Measurements from ENCODE around the gene CHST10.
A peak's percentile ranks its signal among the peaks of the same experiment; 100 is the strongest.
"Not testable (repeated sequence)": the region's sequence is repeated elsewhere in the genome, so short reads cannot be mapped to it uniquely, and the experiment has no call there.

Gene CHST10, protein sequence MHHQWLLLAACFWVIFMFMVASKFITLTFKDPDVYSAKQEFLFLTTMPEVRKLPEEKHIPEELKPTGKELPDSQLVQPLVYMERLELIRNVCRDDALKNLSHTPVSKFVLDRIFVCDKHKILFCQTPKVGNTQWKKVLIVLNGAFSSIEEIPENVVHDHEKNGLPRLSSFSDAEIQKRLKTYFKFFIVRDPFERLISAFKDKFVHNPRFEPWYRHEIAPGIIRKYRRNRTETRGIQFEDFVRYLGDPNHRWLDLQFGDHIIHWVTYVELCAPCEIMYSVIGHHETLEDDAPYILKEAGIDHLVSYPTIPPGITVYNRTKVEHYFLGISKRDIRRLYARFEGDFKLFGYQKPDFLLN

DNA sequence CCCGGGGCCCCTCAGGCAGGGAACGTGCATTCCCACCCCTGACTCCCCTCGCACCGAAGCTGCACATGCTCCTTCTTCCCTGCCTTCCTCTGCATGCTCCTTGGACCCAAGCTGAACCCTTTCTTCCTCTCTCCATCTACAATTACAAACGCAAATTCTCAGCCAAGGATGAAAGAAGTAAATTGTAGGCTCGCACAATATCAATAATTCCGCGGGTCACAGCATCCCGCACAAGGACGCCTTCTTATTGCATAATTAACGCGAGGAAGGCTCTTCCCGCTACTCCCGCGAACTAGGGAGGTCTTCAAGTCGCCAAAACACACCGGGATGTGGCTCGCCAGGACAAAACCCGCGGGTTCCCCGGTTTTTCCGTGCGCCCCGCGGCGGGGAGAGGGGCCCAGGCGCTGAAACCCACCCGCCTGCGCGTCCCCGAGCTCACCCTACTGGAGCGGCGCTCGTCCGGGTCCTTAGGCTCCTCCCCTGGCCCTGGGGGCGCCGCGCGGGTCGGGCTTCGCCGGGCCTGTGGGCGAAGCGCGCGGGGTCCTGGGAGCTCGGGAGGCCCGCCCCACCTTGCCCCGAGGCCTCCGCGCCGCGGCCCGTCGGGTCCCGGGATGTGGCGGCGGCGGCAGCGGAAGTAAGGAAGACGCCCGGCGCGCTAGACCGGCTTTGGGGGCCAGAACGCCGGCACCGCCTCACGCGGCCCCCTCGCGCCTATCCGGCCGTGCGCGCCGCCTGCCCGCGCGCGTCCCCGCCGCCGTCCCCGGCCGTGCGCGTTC is at the start of gene CHST10:
Gene CHST10 (minus strand): TSS at position 734 of the 776 bp plus-strand sequence. CDS start 10,993 bp downstream, outside the sequence.
- peak; percentile 18 for DNase-seq

DNA sequence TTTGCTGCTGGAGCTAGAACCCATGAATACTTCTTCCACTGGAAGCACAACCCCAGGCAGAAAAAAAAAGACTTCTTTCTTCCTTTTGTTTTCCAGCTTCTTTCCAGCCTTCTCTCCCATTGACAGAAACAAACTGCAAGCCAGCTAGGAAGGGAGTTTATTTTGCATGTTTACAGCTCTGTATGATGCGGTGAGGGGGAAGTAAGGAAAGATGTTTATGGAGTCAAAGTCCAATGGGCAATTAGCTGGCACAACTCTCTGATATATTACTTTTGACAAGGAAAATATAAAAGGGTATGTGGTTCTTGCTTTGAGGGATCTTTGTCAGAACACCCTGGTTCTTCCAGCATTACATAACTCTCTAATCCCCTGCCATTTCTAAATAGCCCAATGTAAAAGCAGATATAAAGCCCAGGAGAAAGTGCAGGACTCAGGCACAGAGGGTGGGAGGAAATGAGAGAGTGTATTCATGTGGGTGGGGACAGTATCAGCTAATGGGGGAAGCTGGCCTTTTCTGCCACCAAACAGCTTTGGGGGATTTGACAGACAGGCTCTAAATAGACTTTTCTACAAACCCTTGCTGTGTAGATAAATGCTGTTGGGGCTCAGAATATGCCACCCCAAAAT is 43.5 kb upstream of the CHST10 start:
- no peak for DNase-seq

DNA sequence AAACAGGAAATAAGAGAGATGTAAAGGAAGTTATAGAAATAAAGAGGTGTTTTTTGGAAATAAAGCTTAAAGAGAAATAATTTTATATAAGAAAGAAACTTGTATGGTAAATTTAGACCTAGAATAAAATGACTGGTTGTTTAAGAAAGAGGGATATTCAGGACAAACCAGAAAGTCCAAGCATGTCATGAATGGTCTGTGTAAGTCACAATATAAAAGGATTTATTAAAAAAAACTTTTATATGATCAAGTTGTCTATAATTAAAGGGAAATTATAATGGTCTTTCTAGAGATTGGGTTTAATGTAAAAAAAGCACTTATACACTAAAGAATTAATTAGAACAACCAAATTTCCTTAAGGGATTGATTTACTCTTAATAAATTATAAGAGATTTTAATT is 38.9 kb upstream of the CHST10 start:
- not testable (repeated sequence) for DNase-seq

DNA sequence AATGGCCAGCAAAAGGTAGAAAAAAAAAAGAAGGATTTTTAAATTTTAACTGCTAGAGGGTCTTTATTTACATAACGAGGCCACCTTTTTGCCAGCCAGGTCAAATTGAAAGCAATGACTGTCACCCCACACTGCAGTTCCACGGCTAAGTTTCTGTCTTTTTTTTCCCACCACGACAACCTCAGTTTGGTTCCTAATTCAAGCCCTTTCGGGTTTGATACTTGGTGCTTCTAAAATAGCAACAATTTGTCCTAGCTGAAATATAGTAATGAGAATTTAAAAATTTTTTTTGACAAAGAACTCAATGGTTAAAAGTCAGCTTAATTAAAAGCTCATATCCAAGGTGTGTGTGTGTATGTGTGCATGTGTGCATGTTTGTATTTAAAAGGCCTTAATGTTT is 36.4 kb upstream of the CHST10 start:
- no peak for DNase-seq

DNA sequence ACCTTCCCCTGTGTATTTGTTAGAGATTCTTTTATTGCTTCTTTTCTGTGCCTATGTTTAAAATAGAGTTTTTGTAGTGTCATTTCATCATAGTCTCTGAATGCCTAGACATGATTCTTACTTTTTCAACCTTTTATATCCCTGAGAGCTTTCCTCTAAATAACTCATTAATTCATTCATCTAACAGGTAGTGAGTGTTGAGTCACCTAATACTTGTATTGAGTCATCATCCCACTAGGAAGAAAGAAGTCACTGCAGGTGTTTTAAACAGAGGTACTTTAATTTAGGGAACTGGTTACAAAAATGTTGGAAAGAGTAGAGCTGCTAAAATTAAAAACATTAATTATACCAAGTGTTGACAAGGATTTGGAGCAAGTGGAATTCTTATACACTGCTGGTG is 34.3 kb upstream of the CHST10 start:
- no peak for DNase-seq

DNA sequence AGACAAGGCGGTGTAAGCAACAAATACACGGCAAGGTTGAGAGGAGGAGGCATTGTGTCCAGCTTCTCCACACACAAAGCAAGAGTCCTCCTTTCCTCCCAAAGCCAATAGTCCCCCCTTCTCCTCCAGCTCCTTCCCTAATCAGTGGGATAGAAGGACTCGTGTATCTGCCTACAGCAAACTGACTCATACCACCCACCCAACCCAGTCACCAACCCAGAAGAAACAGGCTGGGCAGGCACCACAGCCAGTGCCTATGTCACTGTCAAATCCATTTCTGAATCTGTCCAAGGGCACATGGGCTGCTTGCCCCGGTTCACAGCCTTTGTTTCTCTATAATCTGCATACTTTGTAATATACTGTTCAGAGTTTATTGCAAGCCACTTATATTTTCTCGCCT is 33.6 kb upstream of the CHST10 start:
- DNase-seq, result no peak

DNA sequence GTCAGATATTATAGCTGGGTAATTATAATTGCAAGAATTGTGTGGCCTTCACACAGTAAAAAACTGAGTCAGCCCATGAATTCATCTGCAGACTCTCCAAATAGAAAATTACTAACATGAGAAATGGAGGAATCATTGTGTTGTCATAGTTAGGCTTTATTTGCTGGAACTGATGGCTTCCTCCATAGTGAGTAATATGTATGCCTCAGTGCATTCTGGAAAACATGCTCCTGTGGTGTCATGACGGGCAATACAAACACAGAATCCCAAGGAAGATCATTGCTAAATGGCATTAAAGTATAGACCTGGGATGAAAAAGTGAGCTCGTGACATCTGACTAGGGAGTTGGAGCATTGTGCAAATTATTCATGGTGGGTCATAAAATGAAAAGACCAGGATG is 29.2 kb upstream of the CHST10 start:
- no peak for DNase-seq

DNA sequence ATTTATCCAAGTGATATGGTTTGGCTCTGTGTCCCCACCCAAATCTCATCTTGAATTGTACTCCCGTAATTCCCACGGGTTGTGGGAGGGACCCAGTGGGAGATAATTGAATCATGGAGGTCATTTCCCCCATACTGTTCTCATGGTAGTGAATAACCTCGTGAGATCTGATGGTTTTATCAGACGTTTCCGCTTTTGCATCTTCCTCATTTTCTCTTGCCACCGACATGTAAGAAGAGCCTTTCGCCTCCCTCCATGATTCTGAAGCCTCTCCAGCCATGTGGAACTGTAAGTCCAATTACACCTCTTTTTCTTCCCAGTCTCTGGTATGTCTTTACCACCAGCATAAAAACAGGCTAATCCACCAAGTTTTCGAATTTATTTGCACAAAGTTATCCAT is 20.3 kb upstream of the CHST10 start:
- no peak for DNase-seq

DNA sequence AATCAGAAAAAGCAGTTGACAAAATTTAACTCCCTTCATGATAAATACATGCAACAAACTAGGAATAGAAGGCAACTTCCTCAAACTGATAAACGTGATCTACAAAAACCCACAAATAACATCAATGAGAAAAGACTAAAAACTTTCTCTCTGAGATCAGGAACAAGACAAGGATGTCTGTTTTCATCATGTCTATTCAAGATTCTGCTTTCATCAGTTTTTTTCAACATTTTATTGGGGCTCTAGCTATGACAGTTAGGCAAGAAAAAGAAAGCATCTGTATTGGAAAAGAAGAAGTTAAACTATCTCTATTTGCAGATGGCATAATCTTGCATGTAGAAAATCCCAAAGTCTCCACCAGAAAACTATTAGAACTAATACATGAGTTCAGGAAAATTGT is 12.3 kb upstream of the CHST10 start:
- no peak for DNase-seq

DNA sequence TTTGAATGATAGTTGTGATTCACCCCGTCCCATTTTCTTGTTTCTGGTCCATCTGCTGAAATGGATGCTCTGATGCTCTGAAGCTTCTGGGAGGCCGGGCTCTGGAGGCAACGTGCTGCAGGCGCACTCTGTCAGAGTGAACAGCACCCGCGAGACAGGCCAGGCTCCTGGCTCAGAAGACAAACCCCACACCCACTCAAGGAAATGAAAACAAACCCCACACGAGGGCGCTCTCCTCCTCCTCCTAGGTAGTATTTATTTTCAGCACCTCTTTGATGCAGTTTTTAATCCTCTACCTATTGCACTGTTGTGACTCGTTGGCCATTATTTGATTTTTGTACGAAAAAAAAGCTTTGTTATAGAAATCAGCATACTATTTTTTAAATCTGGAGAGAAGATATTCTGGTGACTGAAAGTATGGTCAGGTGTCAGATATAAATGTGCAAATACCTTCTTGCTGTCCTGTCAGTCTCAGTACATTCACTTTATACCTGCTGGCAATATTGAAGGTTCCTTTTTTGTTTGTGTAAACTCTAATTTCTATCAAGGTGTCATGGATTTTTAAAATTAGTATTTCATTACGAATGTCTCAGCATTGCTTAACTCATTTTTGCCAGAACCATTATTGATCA is 10.3 kb upstream of the CHST10 start:
- DNase-seq, result peak; percentile 49

DNA sequence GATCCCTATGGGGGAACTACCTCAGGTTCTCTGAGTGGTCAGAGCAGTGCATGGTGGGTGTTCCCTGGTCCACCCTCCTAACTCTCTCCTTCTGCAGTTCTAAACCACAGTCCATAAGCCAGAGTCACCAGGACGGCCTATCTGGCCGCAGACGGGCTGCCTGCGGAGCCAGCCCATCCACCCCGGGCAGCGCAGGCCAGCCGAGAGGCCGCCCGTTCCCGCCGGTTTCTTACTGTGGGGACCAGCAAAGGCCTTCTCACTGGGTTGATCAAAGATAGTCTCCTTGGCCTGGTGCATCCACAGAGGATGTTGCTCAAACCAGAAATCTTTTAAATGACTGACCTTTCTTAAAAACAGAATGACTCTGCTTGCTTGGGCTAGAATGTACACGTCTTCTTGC is 9.6 kb upstream of the CHST10 start:
- DNase-seq, result no peak

DNA sequence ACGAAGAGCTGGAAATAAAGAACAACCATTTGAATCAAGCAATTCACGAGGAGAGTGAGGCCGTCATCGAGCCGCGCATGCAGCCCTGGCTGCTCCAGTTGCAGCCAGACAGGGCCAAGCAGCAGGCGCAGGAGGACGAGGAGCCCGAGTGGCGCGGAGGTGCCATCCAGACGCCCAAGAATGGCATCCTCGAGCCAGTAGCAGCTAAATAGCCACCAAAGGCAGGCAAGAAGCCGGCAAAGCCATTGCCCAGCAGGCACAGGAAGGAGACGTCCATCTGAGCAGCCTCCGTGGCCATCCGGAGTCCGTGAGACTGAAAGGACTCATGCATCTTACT is 8.9 kb upstream of the CHST10 start:
- DNase-seq, result no peak

DNA sequence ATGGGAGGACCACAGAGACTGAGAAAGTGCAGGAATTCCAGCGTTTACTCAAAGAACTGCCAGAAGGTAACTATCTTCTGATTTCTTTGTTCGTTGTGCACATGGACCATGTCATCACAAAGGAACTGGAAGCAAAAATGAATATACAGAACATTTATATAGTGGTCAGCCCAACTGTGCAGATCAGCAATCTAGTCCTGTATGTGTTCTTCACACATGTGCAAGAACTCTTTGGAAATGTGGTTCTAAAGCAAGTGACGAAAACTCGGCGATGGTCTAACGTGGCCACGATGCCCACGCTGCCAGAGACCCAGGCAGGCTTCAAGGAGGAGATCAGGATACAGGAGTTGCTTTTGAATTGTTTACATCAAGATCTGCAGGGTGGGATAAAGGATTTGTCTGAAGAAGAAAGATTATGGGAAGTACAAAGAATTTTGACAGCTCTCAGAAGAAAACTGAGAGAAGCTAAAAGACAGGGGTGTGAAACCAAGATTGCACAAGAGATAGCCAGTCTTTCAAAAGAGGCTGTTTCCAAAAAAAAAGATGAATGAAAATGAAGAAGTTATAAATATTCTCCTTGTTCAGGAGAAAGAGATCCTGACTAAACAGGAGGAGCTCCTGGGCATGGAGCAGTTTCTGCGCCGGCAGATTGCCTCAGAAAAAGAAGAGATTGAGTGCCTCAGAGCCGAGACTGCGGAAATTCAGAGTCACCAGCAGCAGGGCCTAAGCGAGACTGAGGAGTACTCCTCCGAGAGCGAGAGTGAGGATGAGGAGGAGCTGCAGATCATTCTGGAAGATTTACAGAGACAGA is 8.3 kb upstream of the CHST10 start:
- no peak for DNase-seq

DNA sequence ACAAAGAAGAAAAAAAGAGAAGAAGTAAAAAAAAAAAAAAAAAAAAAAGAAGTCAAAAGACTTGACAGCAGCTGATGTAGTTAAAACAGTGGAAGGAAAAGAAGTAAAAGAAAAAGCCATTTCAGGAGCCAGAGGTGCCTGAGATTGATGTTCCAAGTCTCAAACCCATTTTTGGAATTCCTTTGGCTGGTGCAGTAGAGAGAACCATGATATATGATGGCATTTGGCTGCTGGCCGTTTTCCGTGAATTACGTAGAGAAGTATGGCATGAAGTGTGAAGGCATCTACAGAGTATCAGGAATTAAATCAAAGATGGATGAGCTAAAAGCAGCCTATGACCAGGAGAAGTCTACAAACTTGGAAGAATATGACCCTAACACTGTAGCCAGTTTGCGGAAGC is 7.6 kb upstream of the CHST10 start:
- no peak for DNase-seq

DNA sequence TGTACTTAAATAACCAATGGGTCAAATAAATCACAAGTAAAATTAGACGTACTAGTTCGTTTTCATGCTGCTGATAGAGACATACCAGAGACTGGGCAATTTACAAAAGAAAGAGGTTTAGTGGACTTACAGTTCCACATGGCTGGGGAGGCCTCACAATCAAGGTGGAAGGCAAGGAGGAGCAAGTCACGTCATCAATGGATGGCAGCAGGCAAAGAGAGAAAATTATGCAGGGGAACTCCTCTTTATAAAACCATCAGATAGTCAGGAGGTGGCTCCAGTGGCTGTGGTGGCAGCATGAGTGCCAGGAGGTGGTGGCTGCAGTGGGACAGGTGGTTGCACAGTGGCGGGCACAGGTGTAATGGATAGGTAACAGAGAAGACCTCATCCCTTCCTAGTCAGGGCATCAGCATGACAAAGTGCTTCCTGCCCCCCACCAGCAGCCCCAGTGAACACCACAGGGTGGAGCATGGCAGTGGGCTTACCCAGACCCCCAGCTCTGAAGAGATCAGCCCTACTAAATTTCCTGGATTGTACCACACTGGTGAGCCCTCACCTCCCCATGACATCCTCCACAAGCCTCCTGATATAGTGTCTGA is 6.9 kb upstream of the CHST10 start:
- DNase-seq, result no peak

DNA sequence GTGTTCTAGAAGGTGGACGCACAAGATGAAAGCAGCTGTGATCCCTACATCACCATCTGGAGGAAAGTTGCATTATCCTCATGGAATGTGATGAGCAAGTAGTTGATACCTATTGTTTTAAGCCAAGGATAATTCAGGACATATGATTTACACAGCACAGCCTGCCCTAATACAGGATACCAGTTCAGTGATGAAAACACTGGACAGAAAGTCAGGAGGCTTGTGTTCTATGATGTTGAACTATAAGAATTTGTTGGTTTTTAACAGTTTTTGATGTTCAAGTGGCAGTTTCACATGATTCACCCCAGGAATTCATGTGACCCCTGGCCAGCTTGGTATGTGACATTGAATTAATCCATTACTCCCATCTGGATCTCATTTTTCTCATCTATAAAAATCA is 6.2 kb upstream of the CHST10 start:
- DNase-seq, result no peak

DNA sequence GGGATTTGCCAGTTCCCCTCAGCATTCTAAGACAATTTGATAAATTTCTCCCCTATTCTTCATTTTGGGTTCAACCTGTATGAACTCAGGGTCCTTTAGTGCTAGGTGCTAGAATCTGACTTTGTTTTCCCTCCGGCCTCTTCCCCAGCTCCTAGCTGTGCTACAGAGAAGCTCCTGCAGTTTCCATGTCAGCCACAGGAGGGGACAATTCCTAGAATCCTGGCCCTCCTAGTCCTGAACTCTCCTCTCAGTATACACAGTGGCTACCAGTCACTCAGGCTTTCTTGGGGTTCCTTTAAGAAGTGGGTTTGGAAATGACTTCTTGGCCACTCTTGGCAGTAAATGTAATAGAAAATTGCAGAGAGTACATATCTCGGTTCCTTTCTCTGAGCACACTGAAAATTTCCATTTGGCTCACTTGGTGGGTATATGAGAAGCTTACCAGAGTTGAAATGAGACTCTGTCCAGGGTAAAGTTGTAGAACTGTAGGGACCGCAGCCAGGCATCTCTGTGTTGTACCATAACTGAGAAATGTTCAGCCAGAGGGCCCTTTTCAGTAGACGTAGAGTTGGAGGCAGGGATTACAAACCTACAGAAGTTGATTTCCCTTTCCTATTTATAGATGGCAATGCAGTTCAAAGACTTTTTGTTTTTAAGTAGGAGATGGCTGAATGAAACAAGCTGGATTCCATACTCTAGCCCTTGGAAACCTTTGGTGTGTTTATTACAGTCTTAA is 5.0 kb upstream of the CHST10 start:
- DNase-seq, result no peak

DNA sequence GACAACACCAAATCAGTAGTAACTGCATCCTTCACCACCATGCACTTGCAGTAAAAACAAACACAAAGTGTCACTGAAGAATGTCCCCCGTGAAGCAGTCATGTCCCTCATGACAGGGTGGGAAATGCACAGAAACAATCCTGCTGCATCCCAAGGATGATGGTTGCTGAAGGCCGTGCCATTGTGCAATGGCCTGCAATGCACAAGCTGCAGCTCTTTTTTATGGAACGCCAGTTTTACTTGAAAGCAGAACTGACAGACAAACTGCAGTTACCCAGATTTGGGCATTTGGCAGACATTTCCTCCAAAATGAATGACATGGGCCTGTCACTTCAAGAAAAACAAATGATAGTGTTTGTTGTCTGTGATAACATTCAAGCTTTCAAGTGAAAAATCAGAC is 2.4 kb upstream of the CHST10 start:
- no peak for DNase-seq

DNA sequence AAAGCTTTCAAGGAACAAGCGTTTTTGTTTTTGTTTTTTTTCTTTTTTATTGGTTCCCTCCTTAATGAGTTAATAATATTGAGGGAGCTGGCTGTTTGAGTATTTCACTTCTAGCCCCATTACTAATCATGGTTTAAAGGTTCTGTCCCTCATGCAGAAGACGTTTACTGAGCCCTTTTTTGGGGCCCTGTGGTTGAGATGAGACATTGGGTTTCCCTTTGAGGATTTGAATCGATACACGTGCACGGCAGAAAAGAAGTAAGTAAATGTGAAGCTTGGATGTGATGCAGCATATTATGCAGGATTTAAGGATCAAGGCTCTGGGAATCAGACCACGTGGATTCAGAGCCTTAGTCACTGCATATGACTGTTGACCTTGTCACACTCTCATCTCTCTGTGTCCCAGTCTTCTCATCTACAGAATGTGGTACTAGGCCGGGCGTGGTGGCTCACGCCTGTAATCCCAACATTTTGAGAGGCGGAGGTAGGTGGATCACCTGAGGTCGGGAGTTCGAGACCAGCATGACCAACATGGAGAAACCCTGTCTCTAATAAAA is 1.0 kb upstream of the CHST10 start:
- no peak for DNase-seq

DNA sequence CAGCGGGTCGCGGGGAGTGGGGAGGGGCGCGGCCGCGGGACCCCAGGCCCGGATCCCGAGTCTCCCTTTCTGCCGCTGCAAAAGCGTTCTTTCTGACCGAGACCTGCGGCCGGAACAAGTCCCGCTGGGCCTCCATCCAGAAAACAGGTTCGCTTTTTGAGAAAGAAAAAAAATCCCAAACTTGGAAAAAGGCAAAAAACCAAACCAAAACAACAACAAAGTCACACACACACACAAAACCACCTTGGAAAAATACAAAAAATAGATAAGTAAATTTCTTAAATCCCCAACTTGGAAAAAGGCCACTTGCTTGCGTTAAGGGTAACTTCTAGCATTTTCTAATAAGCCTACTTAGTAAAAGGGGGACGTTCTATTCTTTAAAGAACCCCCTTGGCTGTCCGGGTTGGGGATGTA is 250 bp upstream of the CHST10 start:
- DNase-seq, result no peak

DNA sequence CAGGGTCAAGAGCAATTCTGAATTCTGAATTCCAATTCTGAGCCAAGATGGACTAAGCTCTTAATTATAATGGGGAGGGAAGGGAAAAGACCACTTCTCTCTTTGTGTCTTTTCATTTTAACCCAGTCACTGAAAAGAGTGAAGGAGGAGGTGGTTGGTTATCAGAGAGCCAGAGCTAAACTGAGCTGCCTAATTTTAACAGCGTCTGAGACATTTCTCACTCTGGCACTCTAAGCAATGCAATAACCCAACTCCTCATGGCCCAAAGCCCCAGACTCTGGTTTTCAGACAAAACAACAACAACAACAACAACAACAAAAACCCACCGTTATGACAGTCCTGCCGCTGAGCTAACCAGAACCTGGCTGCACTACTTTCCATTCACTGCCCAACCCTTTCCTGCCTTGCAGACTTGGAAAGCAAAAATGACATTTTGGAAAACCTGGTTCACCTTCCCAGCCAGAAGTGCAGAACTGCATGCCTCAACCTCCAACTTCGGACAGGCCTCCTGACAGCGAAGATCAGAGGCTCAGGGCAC is 1.0 kb downstream of the CHST10 start:
- no peak for DNase-seq

Data from NCI-H1092 (cell line).